ENCODE data around the gene EDIL3.
A peak's percentile ranks its signal among the peaks of the same experiment; 100 is the strongest.

Gene EDIL3

GRCh38 chr5:84384604-84385575 lies at the start of gene EDIL3:
Gene EDIL3 (minus strand): TSS chr5:84384880. CDS start chr5:84384374, 506 bp downstream.
- peak; percentile 83 for DNase-seq

- DNase-seq = no peak
These were observed 48.8 kb upstream of the EDIL3 start for GRCh38 chr5:84433461-84433860.

- DNase-seq = peak; percentile 79
These were observed 46.4 kb upstream of the EDIL3 start for GRCh38 chr5:84430863-84431663.

GRCh38 chr5:84430079-84430478 lies 45.4 kb upstream of the EDIL3 start:
- DNase-seq = no peak

GRCh38 chr5:84425365-84425881 lies 40.7 kb upstream of the EDIL3 start:
- DNase-seq = peak; percentile 57

- DNase-seq = no peak
These were observed 35.1 kb upstream of the EDIL3 start for GRCh38 chr5:84419742-84420141.

GRCh38 chr5:84411832-84412605 lies 27.3 kb upstream of the EDIL3 start:
- no peak for DNase-seq

- DNase-seq = no peak
These were observed 21.4 kb upstream of the EDIL3 start for GRCh38 chr5:84406111-84406510.

- no peak for DNase-seq
These were observed 19.1 kb upstream of the EDIL3 start for GRCh38 chr5:84403773-84404172.

GRCh38 chr5:84397385-84397784 lies 12.7 kb upstream of the EDIL3 start:
- DNase-seq = no peak

- no peak for DNase-seq
These were observed 9.3 kb upstream of the EDIL3 start for GRCh38 chr5:84393969-84394368.

- no peak for DNase-seq
These were observed 8.2 kb upstream of the EDIL3 start for GRCh38 chr5:84392836-84393235.

GRCh38 chr5:84385705-84386104 lies 1.0 kb upstream of the EDIL3 start:
- no peak for DNase-seq

GRCh38 chr5:84383816-84384603 lies 670 bp downstream of the EDIL3 start:
- DNase-seq = peak; percentile 79

- no peak for DNase-seq
These were observed 1.3 kb downstream of the EDIL3 start for GRCh38 chr5:84383296-84383815.

- DNase-seq = peak; percentile 87
These were observed 2.1 kb downstream of the EDIL3 start for GRCh38 chr5:84382363-84383295.

GRCh38 chr5:84381502-84382362 lies 2.9 kb downstream of the EDIL3 start:
- no peak for DNase-seq

GRCh38 chr5:84379749-84380148 lies 4.9 kb downstream of the EDIL3 start:
- DNase-seq = no peak

GRCh38 chr5:84378961-84379360 lies 5.7 kb downstream of the EDIL3 start:
- no peak for DNase-seq

Data from islet precursor cell (in vitro differentiated cells).